SU-DHL-6 (cell line): Measurements from ENCODE around the gene OR52L1.

ENCODE experiments used
- CTCF ChIP-seq: fragments of 200-600 bp; sonication (generic); IDR thresholded peaks from one replicate; pipeline ENCODE4 v1.5.1; 2017; ENCODE audit warnings: antibody characterized with exemption, mild to moderate bottlenecking, low read length, moderate library complexity; ENCODE audit not compliant: insufficient read depth, poor library complexity, severe bottlenecking
- EZH2phosphoT487 ChIP-seq: fragments of 200-600 bp; sonication (generic), shearing (Covaris generic); conservative IDR thresholded peaks from 2 replicates; pipeline ENCODE4 v1.6.1; 2018; ENCODE audit warnings: mild to moderate bottlenecking, antibody characterized with exemption, low read length, moderate library complexity, mixed read lengths

- TF ChIP-seq CTCF (peak; percentile 46), EZH2phosphoT487 (no peak)
Measured at GRCh38 chr11:5992604-5993251, 5.9 kb upstream of the OR52L1 start.
